NCI-H2196 (cell line): ENCODE data around the gene AP2A2.
A peak's percentile ranks its signal among the peaks of the same experiment; 100 is the strongest.

Experiments used
- DNase-seq: peaks from one replicate; lab custom pipeline; 2025; ENCODE audit not compliant: unreplicated experiment; lab: John Stamatoyannopoulos, UW

The AP2A2 gene

GRCh38 chr11:1053121-1053901 is 127.6 kb downstream of the AP2A2 start:
- no peak for DNase-seq

GRCh38 chr11:1054143-1055108 is 128.8 kb downstream of the AP2A2 start:
- DNase-seq, result peak; percentile 5

DNA sequence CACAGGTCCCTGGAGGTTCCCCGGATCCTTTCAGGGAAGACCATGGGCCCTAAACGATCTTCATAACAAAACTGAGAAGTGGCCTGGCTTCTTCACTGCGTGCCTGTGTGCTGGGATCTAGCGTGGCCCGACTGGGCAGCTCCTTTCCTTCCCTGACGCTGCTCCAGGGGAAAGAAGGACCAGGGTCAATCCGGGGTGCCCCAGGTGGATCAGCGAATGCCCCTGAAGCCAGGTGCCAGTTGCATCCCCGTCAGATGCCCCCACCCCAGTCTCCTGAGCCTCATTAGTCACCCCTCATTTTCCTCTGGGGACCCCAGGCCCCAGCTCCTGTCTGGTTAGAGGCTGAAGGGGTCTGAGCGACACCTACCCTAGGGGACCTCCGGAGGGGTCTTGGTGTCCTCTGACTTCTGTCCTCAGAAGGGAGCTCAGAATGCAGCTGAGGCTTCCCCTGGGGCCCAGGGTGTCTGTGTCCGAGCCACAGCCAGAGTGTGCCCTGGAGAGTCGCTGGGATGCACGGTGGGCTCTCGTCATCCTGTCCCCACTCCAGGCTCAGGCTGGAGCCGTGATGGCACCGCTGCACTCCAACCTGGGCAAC is 129.5 kb downstream of the AP2A2 start:
- DNase-seq, result no peak

DNA sequence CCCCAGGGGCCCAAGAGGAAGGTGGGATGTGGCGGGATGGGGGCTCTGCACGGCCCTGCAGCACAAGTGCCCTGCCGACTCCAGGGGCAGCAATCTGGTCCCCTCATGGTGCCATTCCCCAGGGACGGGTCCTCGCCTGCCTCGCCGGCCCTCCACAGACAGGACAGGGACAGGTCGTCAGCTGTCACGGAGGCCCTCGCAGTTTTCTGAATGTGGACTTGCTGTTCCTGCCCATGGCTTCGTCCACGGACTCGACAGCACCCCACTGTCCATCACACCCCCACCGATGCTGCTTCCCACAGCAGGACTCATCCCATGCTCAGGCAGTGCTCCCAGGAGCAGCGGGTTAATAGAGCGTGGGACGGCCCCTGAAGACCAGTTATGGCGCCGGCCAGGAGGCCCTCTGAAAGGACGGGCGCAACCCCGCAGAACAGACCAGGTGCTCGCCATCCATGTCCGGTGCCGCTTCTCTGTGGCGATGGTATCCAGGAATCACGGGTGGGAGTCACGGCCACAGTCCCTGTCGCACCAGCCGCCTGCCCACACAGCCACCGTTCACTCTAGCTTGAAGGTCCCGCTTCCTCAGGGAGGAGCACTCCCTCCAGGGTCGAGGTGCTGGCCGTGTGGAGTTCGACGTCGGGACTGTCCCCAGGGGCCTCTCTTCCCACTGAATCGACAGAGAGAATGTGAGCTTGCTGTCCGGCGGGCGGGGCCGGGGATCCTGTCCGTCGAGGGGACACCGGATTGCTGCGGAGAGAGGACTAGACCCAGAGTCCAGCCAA is 130.5 kb downstream of the AP2A2 start:
- no peak for DNase-seq

DNA sequence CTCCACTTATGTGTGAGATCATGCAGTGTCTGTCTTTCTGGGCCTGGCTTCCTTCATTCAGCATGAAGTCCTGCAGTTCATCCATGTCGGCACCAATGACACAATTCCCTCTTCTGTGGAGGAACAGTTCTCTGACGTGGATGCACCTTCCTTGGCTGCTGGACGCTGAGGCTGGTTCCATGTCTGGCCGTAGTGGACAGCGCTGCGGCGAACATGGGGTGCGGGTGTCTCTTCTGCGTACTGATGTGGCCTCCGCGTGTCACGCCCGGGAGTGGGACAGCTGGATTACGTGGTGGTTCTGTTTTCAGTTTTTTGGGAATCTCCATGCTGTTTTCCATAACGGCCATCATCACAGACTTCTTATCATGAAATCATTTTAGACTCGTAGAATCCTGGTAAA is 132.1 kb downstream of the AP2A2 start:
- no peak for DNase-seq

- DNase-seq, result no peak
These were observed 134.1 kb downstream of the AP2A2 start for GRCh38 chr11:1059759-1060158.

GRCh38 chr11:1060410-1060809 is 134.7 kb downstream of the AP2A2 start:
- no peak for DNase-seq

- no peak for DNase-seq
These were observed 135.4 kb downstream of the AP2A2 start for GRCh38 chr11:1060852-1061616.
